AG09309 (cell line): ENCODE data around the gene PTGIR.

ENCODE experiments used
- DNase-seq: peaks from one replicate; pipeline ENCODE4 v3.0.0-alpha.2; 2010; ENCODE audit warnings: low read depth
- H3K4me3 ChIP-seq: 2 replicates; pipeline ENCODE4 v1.5.1; 2011; ENCODE audit warnings: mild to moderate bottlenecking, low read depth, low read length, moderate library complexity; ENCODE audit not compliant: control insufficient read depth
- TF ChIP-seq, protein P1 (sequence below): IDR thresholded peaks from 2 replicates; pipeline ENCODE4 v1.5.1; 2011; ENCODE audit warnings: mild to moderate bottlenecking, low read depth, low read length, inconsistent platforms; ENCODE audit not compliant: insufficient read depth, control insufficient read depth; ENCODE audit errors: missing control alignments

Gene PTGIR

DNA sequence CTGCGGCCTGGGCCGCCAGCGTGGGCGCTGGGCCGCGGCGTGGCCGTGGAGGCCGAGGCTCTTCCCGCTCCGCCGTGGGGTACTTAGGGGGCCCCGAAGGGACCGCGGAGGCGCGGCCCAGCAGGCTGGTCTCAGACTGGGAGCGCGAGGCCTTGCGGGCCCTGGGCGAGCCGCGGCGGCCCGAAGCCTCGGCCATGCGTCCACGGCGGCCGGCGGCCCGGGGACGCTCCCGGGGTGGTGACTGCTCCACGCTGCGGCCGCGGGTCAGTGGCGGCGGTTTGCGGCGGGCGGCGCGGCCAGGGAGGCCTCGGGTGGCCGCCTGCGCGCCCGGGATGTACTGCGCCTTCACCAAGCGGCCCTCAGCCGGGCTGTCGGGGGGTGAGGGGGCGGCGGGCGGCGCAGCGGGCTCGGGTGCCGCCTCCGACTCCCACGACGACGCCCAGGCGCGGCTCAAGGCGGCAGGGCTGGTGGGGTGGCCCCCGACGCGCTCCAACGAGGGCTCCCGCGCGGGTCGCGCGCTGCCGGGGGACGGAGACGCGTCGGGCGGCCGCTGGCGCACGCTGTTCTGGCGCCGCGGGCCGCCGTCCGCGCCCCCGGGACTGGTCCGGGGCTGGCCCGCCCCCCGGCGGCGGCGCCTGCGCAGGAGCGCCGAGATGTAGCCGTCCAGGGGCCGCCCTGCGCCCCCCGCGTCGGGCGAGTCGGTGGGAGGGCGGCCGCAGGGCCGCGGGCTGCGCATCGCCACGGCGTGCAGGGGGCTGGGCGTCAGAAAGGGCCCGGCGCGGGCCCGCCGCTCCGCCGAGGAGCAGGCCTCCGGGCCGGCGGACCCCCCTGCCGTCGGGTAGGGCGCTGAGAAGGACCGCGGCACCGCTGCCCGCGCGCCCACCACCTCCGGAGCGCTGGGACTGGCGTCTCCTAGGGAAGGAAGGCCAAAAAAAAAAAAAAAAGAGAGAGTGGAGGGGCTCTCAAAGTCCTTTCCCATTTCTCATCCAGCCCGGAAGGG lies 24.4 kb upstream of the PTGIR start:
- TF ChIP-seq, protein P1, sequence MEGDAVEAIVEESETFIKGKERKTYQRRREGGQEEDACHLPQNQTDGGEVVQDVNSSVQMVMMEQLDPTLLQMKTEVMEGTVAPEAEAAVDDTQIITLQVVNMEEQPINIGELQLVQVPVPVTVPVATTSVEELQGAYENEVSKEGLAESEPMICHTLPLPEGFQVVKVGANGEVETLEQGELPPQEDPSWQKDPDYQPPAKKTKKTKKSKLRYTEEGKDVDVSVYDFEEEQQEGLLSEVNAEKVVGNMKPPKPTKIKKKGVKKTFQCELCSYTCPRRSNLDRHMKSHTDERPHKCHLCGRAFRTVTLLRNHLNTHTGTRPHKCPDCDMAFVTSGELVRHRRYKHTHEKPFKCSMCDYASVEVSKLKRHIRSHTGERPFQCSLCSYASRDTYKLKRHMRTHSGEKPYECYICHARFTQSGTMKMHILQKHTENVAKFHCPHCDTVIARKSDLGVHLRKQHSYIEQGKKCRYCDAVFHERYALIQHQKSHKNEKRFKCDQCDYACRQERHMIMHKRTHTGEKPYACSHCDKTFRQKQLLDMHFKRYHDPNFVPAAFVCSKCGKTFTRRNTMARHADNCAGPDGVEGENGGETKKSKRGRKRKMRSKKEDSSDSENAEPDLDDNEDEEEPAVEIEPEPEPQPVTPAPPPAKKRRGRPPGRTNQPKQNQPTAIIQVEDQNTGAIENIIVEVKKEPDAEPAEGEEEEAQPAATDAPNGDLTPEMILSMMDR, result no peak
- H3K4me3 ChIP-seq, result no peak overlapping the region
- no peak for DNase-seq

DNA sequence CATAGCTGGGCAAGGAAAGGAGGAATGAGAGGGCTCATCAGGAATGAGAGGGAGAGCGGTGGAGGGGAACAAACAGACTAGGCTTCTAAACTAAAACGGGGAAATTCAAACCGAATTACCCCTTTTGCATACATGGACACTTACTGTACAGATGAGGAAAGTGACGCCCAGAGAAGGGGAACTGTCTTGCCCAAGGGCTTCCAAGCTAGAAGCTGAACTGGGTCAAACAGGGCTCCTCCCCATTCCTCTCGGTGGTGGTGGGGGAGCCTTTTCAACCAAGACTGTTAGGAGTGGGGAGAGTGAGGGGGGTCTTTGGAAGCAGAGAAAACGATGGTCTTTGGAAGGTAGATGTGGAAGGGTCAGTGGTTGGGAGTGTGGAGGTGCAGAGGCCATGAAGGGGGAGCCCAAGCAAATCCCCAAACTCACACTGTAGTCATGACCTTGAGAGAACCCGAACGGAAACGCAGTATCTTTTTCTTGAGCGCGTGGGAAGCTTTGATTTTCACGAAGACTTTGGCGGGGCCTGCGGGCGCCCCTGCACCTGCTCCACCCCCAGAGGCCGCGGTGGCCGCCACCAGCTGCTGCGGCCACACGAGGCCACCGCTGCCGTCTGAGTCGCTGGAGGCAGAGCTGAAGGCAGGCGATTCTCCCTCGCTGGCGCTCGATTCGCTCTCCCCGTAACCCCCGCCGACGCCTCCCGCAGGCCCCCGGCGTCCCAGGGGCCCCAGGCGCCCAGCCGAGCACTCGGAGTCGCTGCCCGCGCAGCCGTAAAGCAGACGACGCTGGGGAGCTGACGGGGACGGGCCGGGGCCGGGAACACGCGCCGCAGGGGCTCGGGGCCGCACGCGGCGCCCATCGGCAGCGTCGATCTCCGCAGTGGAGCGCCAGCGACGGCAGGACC lies 23.4 kb upstream of the PTGIR start:
- H3K4me3 ChIP-seq, result no peak overlapping the region
- DNase-seq, result no peak
- TF ChIP-seq, protein P1, result no peak

DNA sequence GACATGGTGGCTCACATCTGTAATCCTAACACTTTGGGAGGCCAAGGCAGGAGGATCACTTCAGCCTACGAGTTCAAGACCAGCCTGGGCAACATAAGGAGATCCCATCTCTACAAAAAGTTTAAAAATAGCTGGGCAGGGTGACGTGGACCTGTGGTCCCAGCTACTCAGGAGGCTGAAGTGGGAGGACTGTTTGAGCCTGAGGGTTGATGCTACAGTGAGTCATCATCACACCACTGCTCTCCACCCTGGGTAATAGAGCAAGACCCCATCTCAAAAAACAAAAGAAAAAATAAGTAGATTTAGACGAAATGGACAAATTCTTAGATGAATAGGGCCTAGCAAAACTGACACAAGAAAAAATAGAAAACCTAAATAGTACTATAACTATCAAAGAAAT lies 21.5 kb upstream of the PTGIR start:
- TF ChIP-seq, protein P1, result no peak
- no peak for DNase-seq
- H3K4me3 ChIP-seq, result no peak overlapping the region

DNA sequence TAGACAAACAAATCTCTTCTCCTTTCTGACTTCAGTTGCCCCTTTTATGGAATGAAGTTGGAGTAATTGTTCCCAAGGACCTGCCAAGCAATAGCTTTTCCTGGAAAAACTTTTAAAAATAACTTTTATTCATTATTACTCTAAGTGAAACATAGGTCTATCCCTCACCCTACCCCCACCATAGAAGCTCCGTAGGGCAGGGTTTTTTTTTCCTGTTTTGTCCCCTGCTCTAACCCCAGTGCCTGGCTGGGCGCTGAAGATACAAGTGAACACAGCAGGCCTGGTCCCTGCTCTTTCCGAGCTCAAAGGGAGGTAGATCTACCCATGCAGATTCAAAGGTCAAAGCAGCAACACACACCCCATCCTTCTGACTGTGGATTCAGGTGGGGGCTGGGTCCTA lies 19.8 kb upstream of the PTGIR start:
- no peak for DNase-seq
- no peak overlapping the region for H3K4me3 ChIP-seq
- TF ChIP-seq, protein P1, result no peak

DNA sequence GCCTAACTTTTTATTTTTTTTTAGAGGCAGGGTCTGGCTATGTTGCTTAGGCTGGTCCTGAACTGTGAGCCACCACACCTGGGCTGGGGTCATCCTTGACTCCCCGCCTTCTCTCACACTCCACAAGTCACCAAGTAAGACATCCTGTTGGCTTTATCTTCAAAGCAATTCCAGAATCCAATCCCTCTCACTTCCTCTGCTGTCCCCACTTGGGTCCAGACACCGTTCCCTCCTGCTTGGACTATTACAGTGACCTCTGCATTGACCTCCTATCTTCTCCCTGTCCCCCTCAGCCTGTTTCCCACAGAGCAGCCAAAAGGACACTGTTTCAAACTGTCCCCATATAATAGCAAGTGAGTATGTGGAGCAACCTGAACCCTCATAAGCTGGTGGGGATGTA lies 15.8 kb upstream of the PTGIR start:
- no peak overlapping the region for H3K4me3 ChIP-seq
- TF ChIP-seq, protein P1, result no peak
- DNase-seq, result no peak

DNA sequence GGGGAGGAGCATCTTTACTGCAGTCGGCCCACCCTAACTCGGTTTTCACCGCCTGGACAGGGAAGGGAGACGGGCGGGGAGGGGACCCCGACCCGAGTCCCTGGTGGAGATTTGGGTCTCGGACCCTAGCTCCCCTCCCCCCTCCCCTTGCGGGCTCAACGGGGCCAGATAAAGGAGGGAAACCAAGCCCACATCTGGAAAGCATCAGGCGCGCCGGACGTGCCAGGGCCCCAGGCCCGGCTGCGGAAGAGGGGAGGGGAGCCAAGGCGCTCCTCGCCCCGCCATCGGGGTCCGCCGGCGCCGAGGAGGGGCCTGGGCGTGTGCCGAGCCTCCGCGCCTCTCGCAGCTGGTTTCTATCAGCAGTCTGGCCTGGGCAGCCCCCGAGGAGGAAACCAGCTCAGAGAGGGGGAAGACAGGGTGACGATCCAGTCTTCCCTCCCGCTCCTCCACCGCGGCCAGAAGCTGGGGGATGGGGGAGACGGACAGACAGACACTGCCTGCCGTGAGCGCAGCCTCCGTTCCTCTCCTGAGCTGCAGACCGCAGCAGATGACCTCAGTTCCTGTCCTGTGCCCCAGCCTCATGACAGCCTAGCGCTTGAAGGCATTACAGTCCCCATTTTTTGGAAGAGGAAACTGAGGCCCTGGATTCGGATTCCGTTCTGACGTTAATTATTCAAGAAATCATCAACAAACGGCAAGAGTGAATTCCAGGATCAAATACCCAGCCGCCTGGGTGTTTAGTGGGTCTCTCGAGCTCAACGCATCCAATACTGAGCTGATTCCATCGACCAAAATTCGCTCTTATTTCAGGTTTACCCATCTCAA lies 14.7 kb upstream of the PTGIR start:
- no peak for DNase-seq
- TF ChIP-seq, protein P1, result no peak
- H3K4me3 ChIP-seq, result peak overlapping the region; percentile 60
